ENCODE data around the gene TSEN2. TPM values are rescaled to one million over a fixed set of nuclear protein-coding genes. Genes with fewer than 3 reads are reported as not detected.
A peak's percentile ranks its signal among the peaks of the same experiment; 100 is the strongest.

The TSEN2 gene
- total and polyA plus RNA-seq, 9 of the 15 experiments (the other 6 are each of a cell fraction or from before 2014, with no cell fraction given) = 38.5 to 76.3 (median 46.6) TPM

DNA sequence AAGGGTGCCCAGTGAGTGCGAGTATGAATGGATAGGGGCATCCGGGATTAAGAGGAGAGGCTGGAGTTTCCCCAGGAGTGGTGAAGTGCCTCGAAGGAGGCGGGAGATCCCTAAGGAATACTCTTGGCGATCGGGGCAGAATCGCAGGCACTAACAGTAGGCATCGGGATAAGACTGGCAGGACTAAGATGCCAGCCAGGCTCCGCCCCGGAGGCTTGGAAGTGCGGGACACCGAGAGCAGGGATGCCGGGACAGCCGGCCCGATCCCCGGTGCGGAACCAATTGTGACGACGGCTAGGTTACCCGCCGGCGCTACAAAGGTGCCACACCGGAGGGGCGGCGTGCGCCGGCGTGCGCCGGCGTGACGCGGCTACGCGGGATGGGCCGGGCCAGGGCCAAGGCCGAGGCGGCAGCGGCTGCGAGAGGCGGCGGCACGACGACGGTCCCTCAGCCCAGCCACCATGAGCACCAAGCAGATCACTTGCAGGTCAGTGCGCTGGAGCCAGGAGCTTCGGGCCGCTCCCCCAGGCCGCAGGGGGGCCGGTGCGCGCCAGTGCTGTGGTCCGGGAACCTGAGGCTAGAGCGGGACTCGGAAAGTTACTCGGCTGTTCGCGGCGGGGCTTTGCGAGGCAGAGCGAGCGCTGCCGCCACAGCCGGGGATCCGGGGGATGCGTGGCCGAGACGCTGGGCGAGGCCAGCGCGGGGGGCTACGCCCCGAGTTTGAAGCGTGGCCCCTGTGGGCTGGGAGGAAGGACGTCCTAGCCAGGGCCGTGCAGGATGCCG lies 72.6 kb downstream of the TSEN2 start, which contains the start of gene MKRN2 (continued):
- TF ChIP-seq ZNF143 (CRISPR knock-in tag; IDR thresholded peaks at IDR 0.05) = no peak
- TF ChIP-seq TAF1 (IDR thresholded peaks at IDR 0.05; ENCODE audit: control insufficient read depth, extremely low read depth, insufficient read depth, low read length, severe bottlenecking) = peak; percentile 99
- peak; percentile 11 for TF ChIP-seq WHSC1 (IDR thresholded peaks at IDR 0.05; ENCODE audit: low read length)
- TF ChIP-seq, protein P1, sequence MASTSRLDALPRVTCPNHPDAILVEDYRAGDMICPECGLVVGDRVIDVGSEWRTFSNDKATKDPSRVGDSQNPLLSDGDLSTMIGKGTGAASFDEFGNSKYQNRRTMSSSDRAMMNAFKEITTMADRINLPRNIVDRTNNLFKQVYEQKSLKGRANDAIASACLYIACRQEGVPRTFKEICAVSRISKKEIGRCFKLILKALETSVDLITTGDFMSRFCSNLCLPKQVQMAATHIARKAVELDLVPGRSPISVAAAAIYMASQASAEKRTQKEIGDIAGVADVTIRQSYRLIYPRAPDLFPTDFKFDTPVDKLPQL (IDR thresholded peaks at IDR 0.05; ENCODE audit: extremely low read depth, insufficient read length) = peak; percentile 61
- TF ChIP-seq DLX4 (CRISPR knock-in tag; IDR thresholded peaks at IDR 0.05) = no peak
- TF ChIP-seq, protein P2, sequence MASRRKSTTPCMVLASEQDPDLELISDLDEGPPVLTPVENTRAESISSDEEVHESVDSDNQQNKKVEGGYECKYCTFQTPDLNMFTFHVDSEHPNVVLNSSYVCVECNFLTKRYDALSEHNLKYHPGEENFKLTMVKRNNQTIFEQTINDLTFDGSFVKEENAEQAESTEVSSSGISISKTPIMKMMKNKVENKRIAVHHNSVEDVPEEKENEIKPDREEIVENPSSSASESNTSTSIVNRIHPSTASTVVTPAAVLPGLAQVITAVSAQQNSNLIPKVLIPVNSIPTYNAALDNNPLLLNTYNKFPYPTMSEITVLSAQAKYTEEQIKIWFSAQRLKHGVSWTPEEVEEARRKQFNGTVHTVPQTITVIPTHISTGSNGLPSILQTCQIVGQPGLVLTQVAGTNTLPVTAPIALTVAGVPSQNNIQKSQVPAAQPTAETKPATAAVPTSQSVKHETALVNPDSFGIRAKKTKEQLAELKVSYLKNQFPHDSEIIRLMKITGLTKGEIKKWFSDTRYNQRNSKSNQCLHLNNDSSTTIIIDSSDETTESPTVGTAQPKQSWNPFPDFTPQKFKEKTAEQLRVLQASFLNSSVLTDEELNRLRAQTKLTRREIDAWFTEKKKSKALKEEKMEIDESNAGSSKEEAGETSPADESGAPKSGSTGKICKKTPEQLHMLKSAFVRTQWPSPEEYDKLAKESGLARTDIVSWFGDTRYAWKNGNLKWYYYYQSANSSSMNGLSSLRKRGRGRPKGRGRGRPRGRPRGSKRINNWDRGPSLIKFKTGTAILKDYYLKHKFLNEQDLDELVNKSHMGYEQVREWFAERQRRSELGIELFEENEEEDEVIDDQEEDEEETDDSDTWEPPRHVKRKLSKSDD (conservative IDR thresholded peaks at IDR 0.05; ENCODE audit: low read length) = no peak
- TF ChIP-seq KLF6 (CRISPR knock-in tag; IDR thresholded peaks at IDR 0.05; ENCODE audit: borderline replicate concordance) = peak; percentile 18; the same call in 1 of the 2 replicates
- TF ChIP-seq ARID4B (CRISPR knock-in tag; IDR thresholded peaks at IDR 0.05) = peak; percentile 93
- TF ChIP-seq SRSF7 (optimal IDR thresholded peaks at IDR 0.05; ENCODE audit: low read depth, low read length) = no peak
- TF ChIP-seq NKRF (IDR thresholded peaks at IDR 0.05; ENCODE audit: borderline replicate concordance) = peak; percentile 79
- TF ChIP-seq RFX7 (CRISPR knock-in tag; IDR thresholded peaks at IDR 0.05) = no peak
- no peak for TF ChIP-seq MAFF (IDR thresholded peaks at IDR 0.05; ENCODE audit: low read length)
- peak; percentile 88 for TF ChIP-seq SMAD4 (CRISPR knock-in tag; conservative IDR thresholded peaks at IDR 0.05)
- TF ChIP-seq NR2C2 (CRISPR knock-in tag; IDR thresholded peaks at IDR 0.05) = no peak; the same call in 1 of the 2 replicates
- peak; percentile 59; the same call in 1 of the 2 replicates for TF ChIP-seq NR2C2 (tag; IDR thresholded peaks at IDR 0.05)
- TF ChIP-seq C11orf30 (IDR thresholded peaks at IDR 0.05; ENCODE audit: low read depth) = peak; percentile 80
- peak; percentile 61 for TF ChIP-seq EGR1 (conservative IDR thresholded peaks at IDR 0.05)

Measured in K562 (cell line).